Body of pancreas (tissue), 4 donors: ENCODE measurements around the gene DNAJC4. TPM values are rescaled to one million over a fixed set of nuclear protein-coding genes. Genes with fewer than 3 reads are reported as not detected.

ENCODE experiments used
- ATAC-seq: fragments of 150-250 bp; one replicate; pipeline ENCODE4 v1.9.1; 2016
- DNase-seq, 4 donors: peaks; one replicate each; pipeline ENCODE4 v3.0.0-alpha.2; 2019
- H3K27ac ChIP-seq, 4 donors: fragments of 200-600 bp; sonication (generic); 1 replicate in 3 of 4; 2 replicates in 1 of 4; pipeline versions ENCODE4 v1.5.1 to v1.6.1; 2016 to 2019; ENCODE audit warnings: mild to moderate bottlenecking in 1 of 4, mixed read lengths in 1 of 4, moderate library complexity in 1 of 4
- H3K27me3 ChIP-seq, 2 donors: fragments of 200-600 bp; sonication (generic); one replicate each; pipeline ENCODE4 v1.6.0; 2016; ENCODE audit warnings: mild to moderate bottlenecking in 1 of 2
- H3K36me3 ChIP-seq, 2 donors: fragments of 200-600 bp; sonication (generic); replicated peaks in 1 of 2; 2 replicates each; pipeline ENCODE4 v1.5.1; 2016; ENCODE audit warnings: low read depth in 2 of 2; ENCODE audit not compliant: insufficient read depth in 1 of 2
- H3K4me1 ChIP-seq: fragments of 200-600 bp; sonication (generic); one replicate; pipeline ENCODE4 v1.6.0; 2016
- H3K4me3 ChIP-seq, 2 donors: fragments of 200-600 bp; sonication (generic); 1 replicate in 1 of 2; 2 replicates in 1 of 2; pipeline ENCODE4 v1.5.1; 2016 to 2019
- H3K9me3 ChIP-seq, 3 donors: fragments of 200-600 bp; sonication (generic); 1 replicate in 2 of 3; 2 replicates in 1 of 3; pipeline ENCODE4 v1.5.1; 2016
- CTCF ChIP-seq, 7 experiments: fragments of 450-650 bp in 4 of 7; fragments of 200-600 bp in 3 of 7; sonication (generic) in 3 of 7; IDR thresholded peaks; one replicate each; pipeline ENCODE4 v1.5.1; 2016 to 2019; ENCODE audit warnings: antibody characterized with exemption in 7 of 7
- POLR2A ChIP-seq, 3 donors: fragments of 450-650 bp; IDR thresholded peaks; one replicate each; pipeline ENCODE4 v1.6.1; 2016; ENCODE audit warnings: antibody characterized with exemption in 3 of 3, mild to moderate bottlenecking in 2 of 3
- WGBS, 2 donors: methylation state at CpG; one replicate each; pipeline ENCODE4 v1.1.5; 2017; 5-methylcytosine and 5-hydroxymethylcytosine counted together
- intact Hi-C: fragments of 100-400 bp; cut with DNase I; formaldehyde crosslinking; loops from one replicate; pipeline ENCODE4 v1.15.1; 2023
- total RNA-seq, 2 donors: library from RNA; depleted of rRNA; stranded (reverse); fragments of >200 nt; gene quantifications; one replicate each; pipeline ENCODE4 v1.1.0, GENCODE V29; 2016

DNAJC4 gene
- total RNA-seq, 2 donors from 2014 or later: 23.6 to 56.7 TPM

- ATAC-seq: no peak
- DNase-seq: peak in 1 of 4 donors; percentile 2
- Histone ChIP-seq H3K36me3 (no peaks in the 10 kb centered on the region), H3K27ac (no peak overlapping the region), H3K4me1 (peaks cover 55% of the 10 kb centered on the region), H3K27me3 (no peaks in the 10 kb centered on the region), H3K9me3 (no peaks in the 10 kb centered on the region), H3K4me3 (no peak overlapping the region)
- 86 to 96% methylated on average over 7 to 17 of the region's 17 CpGs for WGBS, 2 donors
- intact Hi-C loops: no loop called here
- no peak for TF ChIP-seq POLR2A (IDR thresholded peaks at IDR 0.05)
- no peak for TF ChIP-seq CTCF (IDR thresholded peaks at IDR 0.05)
Measured at GRCh38 chr11:64224151-64224890, 6.0 kb upstream of the DNAJC4 start.

- intact Hi-C loops: no loop called here
- DNase-seq (no peak), ATAC-seq (no peak)
- TF ChIP-seq POLR2A (IDR thresholded peaks at IDR 0.05) (no peak), CTCF (IDR thresholded peaks at IDR 0.05) (no peak)
- Histone ChIP-seq H3K4me3 (peak overlapping the region; percentile 62 to 72), H3K9me3 (no peaks in the 10 kb centered on the region), H3K27ac (peak overlapping the region in 3 of 4 donors; percentile 86 to 97 (median 95)), H3K4me1 (peaks cover 59% of the 10 kb centered on the region), H3K36me3 (no peaks in the 10 kb centered on the region), H3K27me3 (no peaks in the 10 kb centered on the region)
- 50 to 67% methylated on average over 6 to 19 of the region's 22 CpGs for WGBS, 2 donors
Measured at GRCh38 chr11:64224891-64225607, 5.3 kb upstream of the DNAJC4 start.

GRCh38 chr11:64225608-64226506 is 4.5 kb upstream of the DNAJC4 start, which contains the start of the genes NUDT22 and TRPT1:
Gene NUDT22, plus strand, starts transcription at chr11:64226274. Its CDS starts 379 bp downstream, at chr11:64226653.
Gene TRPT1, minus strand, starts transcription at chr11:64226186. Its CDS starts 326 bp downstream, at chr11:64225860.
- WGBS, 2 donors: 1% methylated on average over 48 of the region's 54 CpGs; no CpG with 5 or more reads in 1 of the 2 donors
- ATAC-seq: peak; percentile 80
- H3K4me1 ChIP-seq: peaks cover 62% of the 10 kb centered on the region
- H3K27me3 ChIP-seq: no peaks in the 10 kb centered on the region
- intact Hi-C loops: no loop called here
- no peaks in the 10 kb centered on the region for H3K9me3 ChIP-seq
- peak within 1 kb of the TSS; percentile 62 to 72 for H3K4me3 ChIP-seq
- H3K36me3 ChIP-seq: no peaks in the 10 kb centered on the region
- DNase-seq: peak; percentile 92 to 93 (median 93)
- peak within 1 kb of the TSS; percentile 86 to 97 (median 92) for H3K27ac ChIP-seq
- TF ChIP-seq CTCF (IDR thresholded peaks at IDR 0.05): peak in 3 of 7 experiments; percentile 8 to 22 (median 22)
- peak; percentile 66 to 90 (median 86) for TF ChIP-seq POLR2A (IDR thresholded peaks at IDR 0.05)

GRCh38 chr11:64226507-64227051 is 3.8 kb upstream of the DNAJC4 start:
- ATAC-seq (peak; percentile 39), DNase-seq (peak; percentile 66 to 83 (median 78))
- intact Hi-C loops: no loop called here
- TF ChIP-seq POLR2A (IDR thresholded peaks at IDR 0.05): peak in 2 of 3 donors; percentile 48 to 49
- no peak for TF ChIP-seq CTCF (IDR thresholded peaks at IDR 0.05)
- H3K27me3 ChIP-seq: no peaks in the 10 kb centered on the region
- peak overlapping the region; percentile 86 to 97 (median 92) for H3K27ac ChIP-seq
- WGBS, 2 donors: 0 to 1% methylated on average over 12 to 26 of the region's 26 CpGs
- no peaks in the 10 kb centered on the region for H3K36me3 ChIP-seq
- H3K9me3 ChIP-seq: no peaks in the 10 kb centered on the region
- peak overlapping the region; percentile 62 to 72 for H3K4me3 ChIP-seq
- H3K4me1 ChIP-seq: peaks cover 69% of the 10 kb centered on the region
